ENCODE measurements around the gene HAVCR2. TPM values are rescaled to one million over a fixed set of nuclear protein-coding genes. Genes with fewer than 3 reads are reported as not detected.
"Not testable (repeated sequence)": the region's sequence is repeated elsewhere in the genome, so short reads cannot be mapped to it uniquely, and the experiment has no call there.

Gene HAVCR2
- total RNA-seq, 2 donors from 2014 or later: 2.3 to 2.7 TPM

- no peaks in the 10 kb centered on the region for H3K27me3 Mint-ChIP-seq
- ATAC-seq: no peak
- no peaks in the 10 kb centered on the region for H3K36me3 Mint-ChIP-seq (ENCODE audit: low read depth)
- H3K4me3 Mint-ChIP-seq: peak overlapping the region; percentile 82
- H3K9me3 ChIP-seq (ENCODE audit: control insufficient read depth, low read length, poor library complexity, severe bottlenecking): no peaks in the 10 kb centered on the region
- H3K27ac Mint-ChIP-seq: peak overlapping the region; percentile 10
- peaks cover 10% of the 10 kb centered on the region for H3K4me1 Mint-ChIP-seq
- DNase-seq: no peak
Measured at GRCh38 chr5:157049605-157050004, 59.2 kb downstream of the HAVCR2 start.

- no peaks in the 10 kb centered on the region for H3K27me3 Mint-ChIP-seq
- no peaks in the 10 kb centered on the region for H3K36me3 Mint-ChIP-seq (ENCODE audit: low read depth)
- no peak overlapping the region for H3K4me3 Mint-ChIP-seq
- no peak overlapping the region for H3K27ac Mint-ChIP-seq
- ATAC-seq (no peak), DNase-seq (no peak)
- no peaks in the 10 kb centered on the region for H3K9me3 ChIP-seq (ENCODE audit: control insufficient read depth, low read length, poor library complexity, severe bottlenecking)
- H3K4me1 Mint-ChIP-seq: peaks cover 12% of the 10 kb centered on the region
Measured at GRCh38 chr5:157047898-157048297, 60.9 kb downstream of the HAVCR2 start.

GRCh38 chr5:157047016-157047415 is 61.8 kb downstream of the HAVCR2 start:
- not testable (repeated sequence) for DNase-seq; ATAC-seq; H3K4me3 Mint-ChIP-seq; H3K9me3 ChIP-seq (ENCODE audit: control insufficient read depth, low read length, poor library complexity, severe bottlenecking); H3K27ac Mint-ChIP-seq; H3K27me3 Mint-ChIP-seq; H3K36me3 Mint-ChIP-seq (ENCODE audit: low read depth)
- peaks cover 12% of the 10 kb centered on the region for H3K4me1 Mint-ChIP-seq

GRCh38 chr5:157046041-157046440 is 62.8 kb downstream of the HAVCR2 start:
- H3K27me3 Mint-ChIP-seq: no peaks in the 10 kb centered on the region
- H3K4me3 Mint-ChIP-seq: no peak overlapping the region
- DNase-seq: no peak
- H3K36me3 Mint-ChIP-seq (ENCODE audit: low read depth): no peaks in the 10 kb centered on the region
- H3K27ac Mint-ChIP-seq: no peak overlapping the region
- no peaks in the 10 kb centered on the region for H3K9me3 ChIP-seq (ENCODE audit: control insufficient read depth, low read length, poor library complexity, severe bottlenecking)
- no peak for ATAC-seq
- peaks cover 12% of the 10 kb centered on the region for H3K4me1 Mint-ChIP-seq

- Mint-ChIP-seq H3K4me3 (no peak overlapping the region), H3K27me3 (no peaks in the 10 kb centered on the region), H3K36me3 (ENCODE audit: low read depth) (no peaks in the 10 kb centered on the region), H3K4me1 (peaks cover 12% of the 10 kb centered on the region), H3K27ac (no peak overlapping the region)
- ATAC-seq (no peak), DNase-seq (no peak)
- no peaks in the 10 kb centered on the region for H3K9me3 ChIP-seq (ENCODE audit: control insufficient read depth, low read length, poor library complexity, severe bottlenecking)
Measured at GRCh38 chr5:157045601-157046000, 63.2 kb downstream of the HAVCR2 start.

- ATAC-seq: no peak
- Mint-ChIP-seq H3K36me3 (ENCODE audit: low read depth) (no peaks in the 10 kb centered on the region), H3K4me3 (peak overlapping the region; percentile 42), H3K27ac (no peak overlapping the region), H3K4me1 (peaks cover 3% of the 10 kb centered on the region), H3K27me3 (no peaks in the 10 kb centered on the region)
- no peaks in the 10 kb centered on the region for H3K9me3 ChIP-seq (ENCODE audit: control insufficient read depth, low read length, poor library complexity, severe bottlenecking)
- DNase-seq: no peak
Measured at GRCh38 chr5:157038568-157039187, 70.2 kb downstream of the HAVCR2 start.

Other genes with a start within 250 kb of the HAVCR2 start
- 1 to 10 TPM in 1 of 2 donors, under 1 TPM in 1; 0.82 to 1.5 TPM for gene TIMD4, start 145.8 kb downstream of the HAVCR2 start, total RNA-seq
- 1 to 10 TPM; 1.1 to 1.4 TPM for gene HAVCR1, start 49.9 kb downstream of the HAVCR2 start, total RNA-seq
- gene MED7, start 33.8 kb upstream of the HAVCR2 start, total RNA-seq: 1 to 10 TPM; 6.3 to 7.8 TPM
- not detected for gene GARIN3, start 57.2 kb upstream of the HAVCR2 start, total RNA-seq
- gene ITK, start 71.8 kb upstream of the HAVCR2 start, total RNA-seq: 100 to 1,000 TPM; 235 to 319 TPM
- gene CYFIP2, start 157.1 kb upstream of the HAVCR2 start, total RNA-seq: 100 to 1,000 TPM; 363 to 389 TPM

All from T-helper 17 cell (primary cell).